ENCODE measurements around the gene ST7.
"Not testable (repeated sequence)": the region's sequence is repeated elsewhere in the genome, so short reads cannot be mapped to it uniquely, and the experiment has no call there.

Gene ST7

DNA sequence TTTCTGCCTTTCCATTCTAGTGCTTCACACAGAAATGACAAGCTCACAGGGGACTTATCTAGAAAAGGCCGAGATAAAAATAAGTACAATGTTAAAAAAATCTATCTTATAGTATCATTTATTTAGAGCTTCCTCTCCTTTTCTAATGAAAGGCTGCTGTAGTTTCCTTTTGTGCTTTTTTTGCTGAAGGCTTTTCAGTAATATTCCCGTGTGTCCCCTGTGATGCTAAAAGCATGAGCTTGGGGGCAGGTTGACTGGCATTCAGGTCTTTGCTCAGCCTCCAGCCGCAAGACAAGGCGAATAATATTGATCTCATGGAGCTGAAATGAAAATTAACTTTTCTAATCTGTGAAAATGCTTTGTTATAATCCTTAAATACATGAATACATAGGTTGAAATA is 143.0 kb downstream of the ST7 start:
- TF ChIP-seq POLR2A (IDR thresholded peaks at IDR 0.05; ENCODE audit: low read depth, low read length) = no peak
- FAIRE-seq (no peak), DNase-seq (ENCODE audit: insufficient read length, low spot score) (no peak)

DNA sequence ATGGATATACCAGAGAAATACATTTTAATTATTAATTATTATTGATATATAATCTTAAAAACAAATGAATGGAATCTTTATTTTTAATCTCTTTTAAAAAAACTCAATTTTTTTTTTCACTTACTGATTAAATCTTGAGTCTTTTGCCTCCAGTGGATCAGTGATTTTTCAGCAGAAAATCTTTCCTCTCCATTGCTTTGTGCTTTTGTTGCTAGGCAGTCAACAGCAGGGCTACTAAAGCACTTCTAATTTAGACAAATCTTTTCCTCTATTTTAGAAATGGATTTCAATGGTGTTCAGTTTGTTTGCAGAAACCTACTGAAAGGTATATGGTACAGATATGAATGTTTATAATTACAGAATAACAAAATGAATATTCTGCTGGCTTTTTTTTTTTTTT is 143.6 kb downstream of the ST7 start:
- FAIRE-seq (no peak), DNase-seq (ENCODE audit: insufficient read length, low spot score) (no peak)
- no peak for TF ChIP-seq POLR2A (IDR thresholded peaks at IDR 0.05; ENCODE audit: low read depth, low read length)

DNA sequence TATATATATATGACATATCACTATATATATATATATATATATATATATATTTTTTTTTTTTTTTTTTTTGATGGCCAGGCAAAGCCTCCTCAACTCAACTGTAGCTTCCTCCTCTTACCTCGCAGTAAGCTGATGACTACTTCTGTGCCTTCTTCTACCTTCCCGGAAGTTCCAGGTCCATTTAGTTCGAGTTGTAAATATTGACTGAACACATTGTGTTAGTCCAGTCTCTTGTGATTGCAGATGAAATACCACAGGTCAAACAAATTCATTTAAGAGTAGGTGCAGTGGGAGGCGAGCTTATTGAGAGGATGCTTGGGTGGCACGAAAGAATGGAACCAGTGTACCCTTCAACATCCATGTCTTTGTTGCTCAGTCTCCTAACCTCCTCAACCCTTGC is 144.6 kb downstream of the ST7 start:
- no peak for TF ChIP-seq POLR2A (IDR thresholded peaks at IDR 0.05; ENCODE audit: low read depth, low read length)
- DNase-seq (ENCODE audit: insufficient read length, low spot score) (no peak), FAIRE-seq (no peak)

DNA sequence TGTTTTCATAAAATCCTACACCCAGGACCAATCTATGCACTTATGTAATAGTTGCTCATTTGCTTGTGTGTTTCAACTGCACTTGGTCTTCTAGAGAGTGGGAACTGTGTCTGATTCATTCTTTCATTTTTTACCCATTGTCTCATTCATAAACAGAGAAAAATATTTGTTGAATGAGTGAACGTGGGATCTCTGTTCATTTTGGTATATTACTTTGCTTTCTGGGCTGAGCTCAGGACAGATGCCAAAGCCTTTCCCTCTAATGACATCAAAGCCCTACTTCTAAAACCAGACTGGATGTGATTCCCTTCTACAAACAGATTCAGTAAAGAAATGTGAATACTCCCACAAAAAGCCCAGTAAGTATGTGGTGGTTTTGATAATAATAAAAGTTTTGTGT is 145.2 kb downstream of the ST7 start:
- no peak for TF ChIP-seq POLR2A (IDR thresholded peaks at IDR 0.05; ENCODE audit: low read depth, low read length)
- peak; percentile 22 for DNase-seq (ENCODE audit: insufficient read length, low spot score)
- peak; percentile 81 for FAIRE-seq

DNA sequence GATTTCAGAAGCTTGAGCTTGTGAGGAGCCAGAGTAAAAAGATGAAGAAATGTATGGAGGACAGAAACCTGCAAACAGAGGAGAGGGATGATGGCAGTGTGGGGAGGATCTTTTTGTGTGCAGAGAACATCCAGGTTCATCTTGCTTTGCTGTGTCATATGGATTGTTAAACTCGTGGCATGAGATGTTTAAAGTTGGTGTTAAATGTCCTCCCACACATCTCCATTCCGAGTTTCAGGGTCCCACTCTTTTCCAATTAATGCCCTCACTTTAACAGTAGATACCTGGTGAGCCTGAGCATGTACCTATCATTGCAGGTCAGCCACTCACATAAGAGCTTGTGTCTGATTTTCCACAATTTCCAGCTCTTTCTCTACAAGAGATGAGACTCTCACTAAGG is 147.7 kb downstream of the ST7 start:
- no peak for TF ChIP-seq POLR2A (IDR thresholded peaks at IDR 0.05; ENCODE audit: low read depth, low read length)
- FAIRE-seq (no peak), DNase-seq (ENCODE audit: insufficient read length, low spot score) (no peak)

DNA sequence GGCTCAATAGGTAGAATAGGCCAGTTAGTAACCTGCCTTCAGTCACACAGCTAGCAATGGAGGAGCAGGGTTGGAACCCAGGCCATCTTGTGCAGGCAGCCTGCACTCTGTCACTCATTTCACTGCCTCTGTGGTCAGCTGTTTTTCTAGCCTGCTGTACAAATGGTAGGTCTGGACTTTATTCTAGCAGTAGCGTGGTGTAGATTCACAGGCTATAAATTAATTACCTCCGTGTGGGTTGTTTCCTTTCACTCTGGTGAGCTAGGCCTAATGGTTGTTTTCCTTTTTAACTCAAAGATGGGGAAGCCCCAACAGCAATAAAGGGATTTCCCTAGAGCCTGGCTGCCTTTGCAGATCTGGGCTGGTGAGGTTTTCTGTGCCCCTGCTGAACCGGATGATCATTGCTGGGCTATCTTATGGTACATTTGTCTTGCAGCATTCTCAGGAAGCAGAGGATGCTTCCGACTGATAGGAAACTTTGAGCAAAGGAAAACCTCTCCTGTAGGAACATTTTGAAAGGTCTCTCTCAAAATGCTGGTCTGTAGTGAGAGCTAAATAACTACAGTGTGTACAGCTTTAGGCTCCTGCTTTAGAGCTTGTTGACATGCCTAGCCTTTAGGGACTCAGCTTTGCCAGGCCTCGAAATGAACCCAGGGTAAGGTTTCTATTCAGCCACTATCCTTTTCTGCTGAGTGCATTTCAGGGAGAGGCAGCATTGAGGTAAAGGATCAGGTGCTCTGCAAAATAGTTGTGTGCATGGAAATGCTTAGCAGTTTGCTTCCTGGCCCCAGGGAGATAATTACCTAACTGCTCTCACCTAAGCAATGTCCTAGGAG is 157.4 kb downstream of the ST7 start:
- DNase-seq (ENCODE audit: insufficient read length, low spot score) (no peak), FAIRE-seq (no peak)
- TF ChIP-seq POLR2A (IDR thresholded peaks at IDR 0.05; ENCODE audit: low read depth, low read length) = no peak

DNA sequence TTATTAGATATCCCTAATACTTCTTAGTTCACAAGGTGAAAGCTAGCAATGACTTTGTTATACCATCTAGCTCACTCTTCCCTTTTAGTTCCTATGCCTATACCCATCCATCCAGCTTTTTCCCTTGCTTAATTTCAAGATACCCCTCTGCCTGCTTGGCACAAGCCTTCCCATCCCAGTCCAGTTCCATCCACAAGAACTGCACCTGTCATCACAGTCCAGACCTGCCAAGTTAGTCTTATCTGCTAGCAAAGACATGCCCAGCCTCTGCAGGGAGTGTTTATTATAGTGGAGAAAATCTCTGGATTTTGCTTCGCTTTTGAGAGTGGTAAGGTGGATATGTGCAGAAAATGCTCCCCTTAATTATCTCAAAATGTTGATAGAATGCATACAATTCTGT is 158.2 kb downstream of the ST7 start:
- DNase-seq (ENCODE audit: insufficient read length, low spot score) = no peak
- no peak for FAIRE-seq
- no peak for TF ChIP-seq POLR2A (IDR thresholded peaks at IDR 0.05; ENCODE audit: low read depth, low read length)

DNA sequence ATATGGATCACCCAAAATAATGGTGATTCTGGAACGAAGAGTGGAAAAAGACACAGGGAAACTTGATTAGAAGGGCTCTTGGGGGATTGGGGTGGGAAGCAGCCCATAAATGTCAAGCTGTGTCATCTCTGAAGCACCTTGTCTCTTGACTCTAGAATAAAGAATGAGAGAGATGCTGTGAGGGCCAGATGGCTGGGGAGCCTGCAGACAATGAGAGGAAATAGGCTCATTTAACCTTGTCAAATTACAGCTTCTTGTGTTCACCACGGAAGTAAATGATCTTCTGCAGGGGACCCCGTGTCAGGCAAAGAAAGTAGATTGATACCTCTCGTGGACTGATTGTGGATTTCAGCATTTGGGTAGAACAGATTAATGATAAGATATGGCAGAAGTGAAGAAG is 159.3 kb downstream of the ST7 start:
- FAIRE-seq (no peak), DNase-seq (ENCODE audit: insufficient read length, low spot score) (no peak)
- TF ChIP-seq POLR2A (IDR thresholded peaks at IDR 0.05; ENCODE audit: low read depth, low read length) = no peak

DNA sequence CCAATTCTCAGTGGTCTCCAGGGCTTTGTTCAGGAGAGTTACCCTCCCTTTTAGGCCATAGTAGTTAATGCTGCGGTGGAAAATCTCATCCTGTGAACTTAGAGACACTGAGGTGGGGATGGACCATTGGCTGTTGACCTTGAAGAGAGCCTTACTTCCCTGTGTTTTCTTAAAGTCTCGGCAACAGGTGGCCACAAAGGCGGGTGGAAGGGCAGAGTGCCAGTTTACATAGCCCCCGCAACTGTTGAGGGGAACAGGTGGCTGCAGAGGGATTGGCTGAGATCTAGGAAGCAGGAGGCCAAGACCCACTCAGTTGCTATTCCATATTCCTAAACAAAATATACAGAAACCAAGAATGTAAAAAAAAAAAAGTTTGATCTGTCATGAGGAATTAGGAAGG is 160.6 kb downstream of the ST7 start:
- DNase-seq (ENCODE audit: insufficient read length, low spot score) (no peak), FAIRE-seq (no peak)
- TF ChIP-seq POLR2A (IDR thresholded peaks at IDR 0.05; ENCODE audit: low read depth, low read length) = no peak

DNA sequence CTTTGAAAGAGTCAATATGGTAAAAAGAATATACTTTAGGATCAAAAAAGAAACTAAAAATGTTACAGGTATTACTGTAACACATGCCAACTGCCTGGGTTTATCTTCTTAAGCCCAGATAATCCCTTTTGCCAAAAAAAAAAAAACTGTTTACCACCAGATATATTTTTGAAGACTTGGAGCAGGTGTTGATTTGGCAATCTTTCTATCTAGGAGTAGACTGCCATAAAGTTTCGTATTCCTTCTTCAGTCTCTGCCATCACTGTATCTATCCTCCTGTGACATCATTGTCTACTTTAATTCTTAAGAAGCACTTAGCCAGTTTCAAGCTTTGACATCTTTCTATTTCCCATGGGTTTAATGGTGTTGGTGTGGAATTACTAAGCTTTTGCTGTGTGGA is 161.0 kb downstream of the ST7 start:
- DNase-seq (ENCODE audit: insufficient read length, low spot score) = no peak
- FAIRE-seq = no peak
- no peak for TF ChIP-seq POLR2A (IDR thresholded peaks at IDR 0.05; ENCODE audit: low read depth, low read length)

DNA sequence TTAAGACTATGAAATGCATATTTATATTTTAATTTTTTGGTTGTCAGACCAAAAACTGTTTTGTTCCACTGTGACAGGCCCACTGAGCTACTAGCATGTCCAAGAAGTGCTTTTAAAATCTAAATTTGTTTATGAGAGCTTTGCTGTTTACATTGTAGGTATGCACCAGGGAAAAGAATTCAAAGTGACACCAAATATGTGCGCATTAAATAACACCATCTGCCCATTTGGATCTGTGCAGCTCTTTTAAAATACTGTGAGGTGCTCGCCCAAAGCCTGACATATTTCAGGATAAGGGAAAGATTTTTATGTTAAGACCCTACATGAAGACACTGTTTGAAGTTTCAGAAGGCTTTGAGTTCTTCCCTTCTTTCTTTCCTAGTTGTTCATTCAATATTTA is 162.9 kb downstream of the ST7 start:
- DNase-seq (ENCODE audit: insufficient read length, low spot score) (no peak), FAIRE-seq (no peak)
- TF ChIP-seq POLR2A (IDR thresholded peaks at IDR 0.05; ENCODE audit: low read depth, low read length) = no peak

DNA sequence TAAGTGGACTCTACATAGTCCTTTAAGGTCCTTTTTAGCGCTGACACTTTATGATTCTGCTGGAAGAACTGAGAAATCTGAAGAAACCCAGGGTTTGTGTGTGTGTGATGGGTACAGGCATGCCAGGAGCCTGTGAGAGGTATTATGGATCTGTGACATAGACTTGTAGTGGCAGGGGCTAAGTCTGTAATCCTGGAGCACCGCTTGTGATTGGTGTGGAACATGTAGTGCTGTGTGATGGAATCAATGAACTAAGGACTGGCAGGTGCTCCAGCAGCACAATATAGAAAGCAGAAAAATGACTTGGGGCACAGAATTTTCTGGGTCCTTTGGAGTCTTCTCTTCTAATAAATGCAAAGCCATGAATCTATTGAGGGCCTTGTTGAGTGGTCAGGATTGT is 163.9 kb downstream of the ST7 start:
- no peak for DNase-seq (ENCODE audit: insufficient read length, low spot score)
- no peak for TF ChIP-seq POLR2A (IDR thresholded peaks at IDR 0.05; ENCODE audit: low read depth, low read length)
- no peak for FAIRE-seq

DNA sequence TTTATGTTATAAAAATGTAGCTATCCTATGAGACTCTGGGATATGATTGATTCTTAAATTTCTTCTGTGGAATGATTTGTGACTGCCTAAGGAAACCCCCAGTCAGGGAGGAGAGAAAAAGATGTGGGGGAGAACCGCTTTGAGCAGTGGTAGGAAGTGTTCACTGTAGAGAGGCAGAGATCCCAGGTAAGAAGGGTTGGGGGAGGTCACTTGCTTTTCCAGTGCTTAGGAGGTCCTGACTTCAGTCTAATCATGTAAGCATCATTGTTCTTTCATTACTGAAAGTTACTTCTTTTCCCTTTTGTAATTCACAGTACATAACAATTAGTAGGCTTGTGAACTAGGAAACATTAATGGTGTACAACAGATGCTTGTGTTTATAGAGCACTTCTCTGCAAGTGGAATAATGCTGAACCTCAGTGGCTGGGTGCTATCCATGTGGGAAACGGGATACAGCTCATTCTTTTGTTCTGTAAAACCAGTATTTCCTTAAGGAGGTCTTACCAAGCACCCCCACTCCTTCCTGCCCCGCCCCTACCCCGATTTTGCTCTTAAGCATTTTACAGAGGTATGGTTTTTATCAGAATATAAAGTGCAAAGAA is 165.4 kb downstream of the ST7 start:
- DNase-seq (ENCODE audit: insufficient read length, low spot score) = no peak
- TF ChIP-seq POLR2A (IDR thresholded peaks at IDR 0.05; ENCODE audit: low read depth, low read length) = no peak
- FAIRE-seq = no peak

DNA sequence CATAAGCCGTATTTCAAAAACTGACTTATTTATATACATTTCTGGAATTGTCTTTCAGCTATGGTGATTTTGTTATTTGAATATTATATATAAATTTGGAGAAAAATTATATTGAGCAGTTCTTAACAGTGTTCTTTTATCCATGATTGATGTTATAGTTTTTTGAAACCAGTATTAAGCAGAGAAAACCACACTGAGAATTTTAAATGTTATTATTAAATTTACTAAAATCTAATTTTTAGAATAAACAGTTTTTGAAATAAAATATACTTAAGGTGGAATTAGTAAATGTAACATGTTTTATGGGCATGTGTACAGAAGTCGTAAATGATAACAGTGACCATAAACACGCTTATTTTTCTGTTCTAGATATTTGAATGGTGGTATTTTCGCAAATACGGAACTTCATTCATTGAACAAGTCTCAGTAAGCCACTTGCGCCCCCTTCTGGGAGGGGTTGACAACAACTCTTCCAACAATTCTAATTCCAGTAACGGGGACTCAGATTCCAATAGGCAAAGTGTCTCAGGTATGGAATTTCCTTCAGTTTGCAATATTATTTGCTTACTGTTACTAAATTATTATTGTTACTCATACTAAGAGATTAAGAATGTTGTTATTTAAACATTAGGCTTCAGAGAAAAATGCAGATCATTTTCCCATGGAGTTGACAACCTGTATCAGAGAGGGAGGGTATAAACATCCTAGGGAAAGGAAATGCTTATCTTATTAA is 166.1 kb downstream of the ST7 start:
- no peak for TF ChIP-seq POLR2A (IDR thresholded peaks at IDR 0.05; ENCODE audit: low read depth, low read length)
- peak; percentile 60 for FAIRE-seq
- no peak for DNase-seq (ENCODE audit: insufficient read length, low spot score)

DNA sequence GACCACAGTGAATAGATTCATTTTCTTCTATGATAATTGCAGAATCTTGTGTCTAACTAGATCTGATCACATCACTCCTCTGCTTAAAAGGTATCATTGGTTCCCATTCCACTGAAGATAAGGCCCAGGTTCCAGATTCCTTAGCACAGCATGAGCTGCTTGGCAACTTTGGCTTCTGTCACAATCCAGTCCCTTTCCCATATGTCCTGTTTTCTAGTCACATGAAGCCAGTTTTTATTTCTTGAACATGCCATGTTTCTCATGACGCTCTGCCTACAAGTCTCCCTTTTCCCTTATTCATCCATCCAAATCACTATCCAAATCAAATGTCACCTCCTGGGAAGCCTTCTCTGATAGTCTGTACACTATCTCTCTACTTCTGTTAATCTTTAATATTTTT is 167.0 kb downstream of the ST7 start:
- FAIRE-seq = peak; percentile 76
- not testable (repeated sequence) for DNase-seq (ENCODE audit: insufficient read length, low spot score)

DNA sequence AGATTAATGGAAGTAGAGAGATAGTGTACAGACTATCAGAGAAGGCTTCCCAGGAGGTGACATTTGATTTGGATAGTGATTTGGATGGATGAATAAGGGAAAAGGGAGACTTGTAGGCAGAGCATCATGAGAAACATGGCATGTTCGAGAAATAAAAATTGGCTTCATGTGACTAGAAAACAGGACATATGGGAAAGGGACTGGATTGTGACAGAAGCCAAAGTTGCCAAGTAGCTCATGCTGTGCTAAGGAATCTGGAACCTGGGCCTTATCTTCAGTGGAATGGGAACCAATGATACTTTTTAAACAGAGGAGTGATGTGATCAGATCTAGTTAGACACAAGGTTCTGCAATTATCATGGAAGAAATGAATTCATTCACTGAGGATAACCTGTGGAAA is 168.7 kb downstream of the ST7 start:
- not testable (repeated sequence) for FAIRE-seq

More for the DNA sequence above, 168.7 kb downstream of the ST7 start:
- not testable (repeated sequence) for DNase-seq (ENCODE audit: insufficient read length, low spot score)
